ES-I3 (cell line): ENCODE measurements around the gene TBR1.
A peak's percentile ranks its signal among the peaks of the same experiment; 100 is the strongest.

Experiments used
- H3K36me3 ChIP-seq: 2 replicates; pipeline ENCODE4 v1.6.1; 2013; ENCODE audit warnings: mild to moderate bottlenecking, low read length, control low read depth, moderate library complexity; ENCODE audit not compliant: insufficient read depth
- H3K4me1 ChIP-seq: 2 replicates; pipeline ENCODE4 v1.6.1; 2013; ENCODE audit warnings: mild to moderate bottlenecking, control low read depth, low read length; ENCODE audit not compliant: insufficient read depth
- H3K9ac ChIP-seq: 2 replicates; pipeline ENCODE4 v1.6.1; 2013; ENCODE audit warnings: low read depth, mild to moderate bottlenecking, low read length, moderate library complexity
- H3K9me3 ChIP-seq: 2 replicates; pipeline ENCODE4 v1.6.1; 2013; ENCODE audit warnings: mild to moderate bottlenecking, low read length, moderate library complexity; ENCODE audit not compliant: control insufficient read depth, insufficient read depth

TBR1 gene

DNA sequence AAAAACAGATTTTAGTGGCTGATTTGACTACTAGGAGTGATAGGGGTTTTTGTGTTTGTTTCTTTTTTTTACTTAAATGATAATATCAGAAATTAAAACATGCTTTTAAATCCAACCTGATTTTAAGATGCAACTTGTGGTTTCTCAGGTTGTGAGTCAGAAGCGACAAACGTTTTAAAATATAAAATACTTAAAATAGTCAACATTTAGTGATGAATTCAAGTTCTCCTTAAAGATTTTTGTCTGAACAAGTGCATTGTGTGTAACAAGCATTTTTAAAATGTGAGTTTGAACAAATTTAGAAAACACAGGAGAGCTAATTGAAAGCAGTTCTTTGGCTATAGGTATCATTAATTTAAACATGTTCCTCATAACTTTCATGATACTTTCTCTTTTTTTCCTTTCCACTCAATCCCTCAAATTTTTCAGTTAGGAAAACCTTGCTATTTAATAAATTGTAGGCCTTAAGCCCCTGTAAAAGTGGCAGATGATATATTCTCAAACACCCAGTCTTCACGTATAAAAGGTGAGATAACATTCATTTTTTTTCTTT, 3.6 kb downstream of the TBR1 start:
- no peaks in the 10 kb centered on the region for H3K36me3 ChIP-seq
- no peaks in the 10 kb centered on the region for H3K9me3 ChIP-seq
- H3K9ac ChIP-seq = no peak overlapping the region
- peaks cover 5% of the 10 kb centered on the region; the same call in 1 of the 2 replicates for H3K4me1 ChIP-seq

DNA sequence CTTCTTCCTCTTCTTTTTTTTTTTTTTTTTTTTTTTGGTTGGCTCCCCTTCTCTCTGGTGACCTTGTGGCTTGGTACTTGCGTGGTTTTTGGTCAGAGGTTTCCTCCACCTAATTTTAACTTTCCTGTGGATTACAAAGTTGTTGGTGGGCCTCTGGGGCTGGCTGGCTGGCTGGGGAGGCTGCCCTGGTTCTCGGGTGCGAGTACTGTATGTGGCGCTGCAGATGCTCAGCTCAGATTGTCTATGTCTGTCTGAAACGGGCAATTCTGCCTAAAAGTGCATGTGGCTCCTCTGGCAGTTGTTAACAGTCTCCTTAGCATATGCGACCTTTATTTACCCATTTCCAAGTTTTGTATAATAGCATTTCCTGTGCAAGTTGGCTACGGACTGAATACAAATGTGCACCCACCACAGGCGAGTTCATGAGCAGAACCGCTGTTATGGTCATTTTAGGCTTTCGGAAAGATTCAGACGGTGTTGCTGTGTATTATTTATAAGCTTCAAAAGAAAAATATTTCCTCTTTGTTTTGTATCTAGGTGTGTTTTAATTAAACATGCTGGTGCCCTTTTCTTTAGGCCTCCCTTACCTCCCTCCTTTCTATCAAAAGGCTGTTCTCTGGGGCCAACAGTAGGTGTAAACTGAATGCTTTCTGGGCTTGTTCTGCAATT, 4.4 kb downstream of the TBR1 start:
- peaks cover 5% of the 10 kb centered on the region; the same call in 1 of the 2 replicates for H3K4me1 ChIP-seq
- H3K9ac ChIP-seq = no peak overlapping the region
- no peaks in the 10 kb centered on the region for H3K9me3 ChIP-seq
- H3K36me3 ChIP-seq = no peaks in the 10 kb centered on the region

DNA sequence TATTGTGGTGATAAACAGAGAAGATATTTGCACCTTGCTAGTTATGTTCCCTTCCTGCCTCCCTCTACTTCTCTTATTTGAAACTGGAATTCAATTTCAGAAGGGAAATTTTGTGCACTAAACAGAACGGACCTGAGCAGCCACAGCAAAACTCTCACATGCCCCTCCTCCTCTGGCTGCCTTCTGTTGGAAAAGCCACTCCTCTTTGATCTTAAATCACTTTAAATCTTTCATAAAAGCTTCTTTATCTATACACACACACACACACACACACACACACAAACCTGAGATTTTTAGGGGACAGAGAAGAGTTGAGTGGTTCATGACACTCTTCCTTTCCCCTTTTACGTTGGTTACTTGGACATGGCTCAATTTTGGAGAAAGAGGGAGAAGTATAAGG, 5.6 kb downstream of the TBR1 start:
- Histone ChIP-seq H3K4me1 (peaks cover 5% of the 10 kb centered on the region; the same call in 1 of the 2 replicates), H3K9ac (no peak overlapping the region), H3K36me3 (no peaks in the 10 kb centered on the region), H3K9me3 (no peaks in the 10 kb centered on the region)

DNA sequence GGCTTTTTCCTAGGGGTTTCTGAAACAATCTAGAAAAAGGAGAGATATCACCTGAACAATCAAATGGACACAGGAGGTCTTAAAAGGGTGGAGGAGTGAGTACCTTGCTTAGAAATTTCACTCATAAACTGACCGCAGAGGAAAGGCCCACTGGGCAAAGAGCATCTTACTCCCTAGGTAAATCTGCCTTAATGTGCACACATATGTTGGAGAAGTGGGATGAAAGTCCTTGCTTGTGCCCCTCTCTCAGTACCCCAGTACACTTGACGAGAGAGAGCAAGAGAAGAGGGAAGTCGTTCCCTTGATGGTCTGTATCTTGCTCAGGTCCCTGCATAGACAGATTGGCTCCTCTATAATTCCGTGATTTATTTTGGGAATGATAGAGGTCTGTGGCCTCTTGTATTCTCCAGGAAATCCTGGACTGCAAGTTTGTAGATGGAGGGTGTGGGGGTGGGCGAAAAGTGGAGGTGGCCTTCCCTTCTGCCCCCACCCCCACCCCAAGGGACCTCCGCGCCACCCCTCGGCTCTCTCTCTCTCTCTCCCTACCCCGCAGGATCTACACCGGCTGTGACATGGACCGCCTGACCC, 6.8 kb downstream of the TBR1 start:
- no peaks in the 10 kb centered on the region for H3K9me3 ChIP-seq
- H3K36me3 ChIP-seq = no peaks in the 10 kb centered on the region
- H3K4me1 ChIP-seq = no peaks in the 10 kb centered on the region
- H3K9ac ChIP-seq = peak overlapping the region; percentile 53; the same call in 1 of the 2 replicates

DNA sequence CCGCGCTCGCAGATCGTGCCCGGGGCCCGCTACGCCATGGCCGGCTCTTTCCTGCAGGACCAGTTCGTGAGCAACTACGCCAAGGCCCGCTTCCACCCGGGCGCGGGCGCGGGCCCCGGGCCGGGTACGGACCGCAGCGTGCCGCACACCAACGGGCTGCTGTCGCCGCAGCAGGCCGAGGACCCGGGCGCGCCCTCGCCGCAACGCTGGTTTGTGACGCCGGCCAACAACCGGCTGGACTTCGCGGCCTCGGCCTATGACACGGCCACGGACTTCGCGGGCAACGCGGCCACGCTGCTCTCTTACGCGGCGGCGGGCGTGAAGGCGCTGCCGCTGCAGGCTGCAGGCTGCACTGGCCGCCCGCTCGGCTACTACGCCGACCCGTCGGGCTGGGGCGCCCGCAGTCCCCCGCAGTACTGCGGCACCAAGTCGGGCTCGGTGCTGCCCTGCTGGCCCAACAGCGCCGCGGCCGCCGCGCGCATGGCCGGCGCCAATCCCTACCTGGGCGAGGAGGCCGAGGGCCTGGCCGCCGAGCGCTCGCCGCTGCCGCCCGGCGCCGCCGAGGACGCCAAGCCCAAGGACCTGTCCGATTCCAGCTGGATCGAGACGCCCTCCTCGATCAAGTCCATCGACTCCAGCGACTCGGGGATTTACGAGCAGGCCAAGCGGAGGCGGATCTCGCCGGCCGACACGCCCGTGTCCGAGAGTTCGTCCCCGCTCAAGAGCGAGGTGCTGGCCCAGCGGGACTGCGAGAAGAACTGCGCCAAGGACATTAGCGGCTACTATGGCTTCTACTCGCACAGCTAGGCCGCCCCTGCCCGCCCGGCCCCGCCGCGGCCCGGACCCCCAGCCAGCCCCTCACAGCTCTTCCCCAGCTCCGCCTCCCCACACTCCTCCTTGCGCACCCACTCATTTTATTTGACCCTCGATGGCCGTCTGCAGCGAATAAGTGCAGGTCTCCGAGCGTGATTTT, 7.6 kb downstream of the TBR1 start:
- H3K9ac ChIP-seq = peak overlapping the region; percentile 53
- no peaks in the 10 kb centered on the region for H3K9me3 ChIP-seq
- H3K4me1 ChIP-seq = no peaks in the 10 kb centered on the region
- H3K36me3 ChIP-seq = no peaks in the 10 kb centered on the region

DNA sequence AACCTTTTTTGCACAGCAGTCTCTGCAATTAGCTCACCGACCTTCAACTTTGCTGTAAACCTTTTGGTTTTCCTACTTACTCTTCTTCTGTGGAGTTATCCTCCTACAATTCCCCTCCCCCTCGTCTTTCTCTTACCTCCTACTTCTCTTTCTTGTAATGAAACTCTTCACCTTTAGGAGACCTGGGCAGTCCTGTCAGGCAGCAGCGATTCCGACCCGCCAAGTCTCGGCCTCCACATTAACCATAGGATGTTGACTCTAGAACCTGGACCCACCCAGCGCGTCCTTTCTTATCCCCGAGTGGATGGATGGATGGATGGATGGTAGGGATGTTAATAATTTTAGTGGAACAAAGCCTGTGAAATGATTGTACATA, 8.3 kb downstream of the TBR1 start:
- no peaks in the 10 kb centered on the region for H3K9me3 ChIP-seq
- no peaks in the 10 kb centered on the region for H3K36me3 ChIP-seq

DNA sequence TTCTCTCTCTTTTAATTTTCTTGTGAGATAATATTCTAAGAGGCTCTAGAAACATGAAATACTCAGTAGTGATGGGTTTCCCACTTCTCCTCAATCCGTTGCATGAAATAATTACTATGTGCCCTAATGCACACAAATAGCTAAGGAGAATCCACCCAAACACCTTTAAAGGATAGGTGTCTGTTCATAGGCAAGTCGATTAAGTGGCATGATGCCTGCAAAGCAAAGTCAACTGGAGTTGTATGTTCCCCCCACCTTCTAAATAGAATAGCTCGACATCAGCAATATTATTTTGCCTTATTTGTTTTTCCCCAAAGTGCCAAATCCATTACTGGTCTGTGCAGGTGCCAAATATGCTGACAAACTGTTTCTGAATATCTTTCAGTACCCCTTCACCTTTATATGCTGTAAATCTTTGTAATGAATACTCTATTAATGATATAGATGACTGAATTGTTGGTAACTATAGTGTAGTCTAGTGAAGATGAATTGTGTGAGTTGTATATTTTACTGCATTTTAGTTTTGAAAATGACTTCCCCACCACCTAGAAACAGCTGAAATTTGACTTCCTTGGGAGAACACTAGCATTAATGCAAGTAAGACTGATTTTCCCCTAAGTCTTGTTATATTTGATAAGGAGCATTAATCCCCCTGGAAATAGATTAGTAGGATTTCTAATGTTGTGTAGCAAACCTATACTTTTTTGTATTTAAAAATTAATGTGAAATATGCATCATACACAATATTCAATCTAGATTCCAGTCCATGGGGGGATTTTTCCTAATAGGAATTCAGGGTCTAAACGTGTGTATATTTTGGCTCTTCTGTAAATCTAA, 9.0 kb downstream of the TBR1 start:
- H3K9ac ChIP-seq = no peak overlapping the region
- no peaks in the 10 kb centered on the region for H3K4me1 ChIP-seq
- no peaks in the 10 kb centered on the region for H3K9me3 ChIP-seq
- H3K36me3 ChIP-seq = no peaks in the 10 kb centered on the region

More for the DNA sequence above, 8.3 kb downstream of the TBR1 start:
- no peaks in the 10 kb centered on the region for H3K4me1 ChIP-seq
- H3K9ac ChIP-seq = peak overlapping the region; percentile 53; the same call in 1 of the 2 replicates

DNA sequence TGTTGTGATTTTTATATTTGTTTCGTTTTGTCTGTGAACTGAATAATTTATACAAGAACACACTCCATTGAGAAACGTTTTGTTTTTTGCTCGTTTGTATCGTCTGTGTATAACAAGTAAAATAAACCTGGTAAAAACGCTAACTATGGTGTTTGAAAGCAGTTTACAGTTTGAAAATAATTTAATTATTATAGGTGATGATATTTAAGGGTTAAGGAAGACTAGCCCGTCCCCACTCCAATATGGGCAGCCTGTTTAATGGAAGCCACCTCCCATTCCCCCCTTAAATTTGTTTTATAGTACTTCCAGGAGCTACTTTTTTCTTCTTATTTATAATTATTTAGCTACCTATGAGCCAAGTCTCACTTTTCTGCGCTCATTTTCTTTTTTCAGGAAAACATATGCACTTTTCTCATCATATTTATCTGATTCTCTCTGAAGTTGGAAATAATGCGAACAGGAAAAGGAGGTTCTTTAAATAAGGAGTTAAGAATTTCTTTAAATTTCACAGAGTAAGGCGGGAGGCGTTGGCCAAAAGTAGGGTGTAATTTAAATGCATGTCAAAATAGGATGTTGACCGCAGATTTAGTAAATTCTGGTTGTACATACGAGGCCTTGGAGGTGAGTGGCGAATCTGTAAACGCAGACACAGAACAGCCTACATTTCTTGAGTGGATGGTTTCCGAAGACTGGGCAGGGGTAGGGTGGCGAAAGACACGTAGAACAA, 9.8 kb downstream of the TBR1 start:
- no peaks in the 10 kb centered on the region for H3K4me1 ChIP-seq
- no peak overlapping the region for H3K9ac ChIP-seq
- H3K36me3 ChIP-seq = no peaks in the 10 kb centered on the region
- H3K9me3 ChIP-seq = no peaks in the 10 kb centered on the region

DNA sequence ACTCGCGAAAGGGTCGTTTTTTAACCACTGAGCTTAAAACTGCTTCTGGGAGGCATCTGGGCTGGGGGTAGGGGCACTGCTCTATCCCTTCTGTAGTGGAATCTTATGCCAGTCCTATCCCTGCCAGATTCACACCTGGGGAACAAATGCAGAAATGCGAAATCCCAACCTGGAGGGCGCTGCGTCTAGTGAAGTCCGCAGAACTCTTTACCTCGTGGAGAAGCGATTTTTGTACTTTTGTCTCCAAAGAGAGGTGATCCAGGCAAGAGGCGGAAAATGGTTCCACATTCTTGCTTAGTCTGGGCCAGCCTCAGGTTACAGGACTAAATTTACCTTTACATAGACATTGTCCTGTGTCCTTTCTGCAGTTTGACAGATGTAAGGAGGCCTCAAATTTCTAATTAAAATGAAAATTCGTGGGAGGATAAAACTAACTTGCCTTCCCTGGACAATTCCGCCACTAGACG, 10.4 kb downstream of the TBR1 start:
- H3K36me3 ChIP-seq = no peaks in the 10 kb centered on the region
- H3K4me1 ChIP-seq = no peaks in the 10 kb centered on the region
- H3K9ac ChIP-seq = peak overlapping the region; percentile 34; the same call in 1 of the 2 replicates
- no peaks in the 10 kb centered on the region for H3K9me3 ChIP-seq

DNA sequence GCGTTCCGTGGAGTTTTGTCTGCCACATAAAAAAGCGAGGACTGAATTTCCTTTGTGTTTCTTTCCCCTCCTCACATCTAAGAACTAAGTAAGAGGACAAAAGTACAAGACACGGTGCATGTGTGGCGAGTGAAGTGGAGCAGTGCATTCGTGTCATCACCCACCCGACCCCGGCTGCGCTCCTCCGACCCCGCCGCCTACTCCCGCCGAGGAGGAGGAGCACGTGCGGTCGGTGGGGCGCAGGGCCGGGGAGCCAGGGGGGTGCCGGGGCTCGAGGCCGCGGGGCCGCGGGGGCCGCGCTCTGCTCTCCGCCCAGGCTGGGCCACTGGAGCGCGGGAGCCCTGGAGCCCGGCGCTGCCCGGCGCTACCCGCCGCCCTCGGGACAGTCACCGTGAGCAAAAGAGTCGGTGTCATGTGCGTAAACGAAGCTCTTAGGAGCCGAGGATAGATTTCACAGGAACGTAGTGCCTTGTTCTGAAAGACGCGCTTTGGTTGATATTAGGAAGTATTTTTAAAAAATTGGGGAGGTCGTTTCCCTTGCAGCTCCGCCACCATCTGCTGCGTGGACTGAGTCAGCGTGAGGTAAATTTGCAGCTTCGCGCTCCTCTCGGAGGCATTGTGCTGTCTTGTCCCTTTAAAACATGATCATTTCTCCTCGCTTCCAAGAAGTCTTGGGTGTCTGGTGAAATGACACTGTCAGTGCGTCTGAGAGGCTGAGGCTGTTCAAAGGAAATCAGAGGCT, 11.0 kb downstream of the TBR1 start:
- Histone ChIP-seq H3K4me1 (no peaks in the 10 kb centered on the region), H3K9ac (peak overlapping the region; percentile 34; the same call in 1 of the 2 replicates), H3K36me3 (no peaks in the 10 kb centered on the region), H3K9me3 (no peaks in the 10 kb centered on the region)

DNA sequence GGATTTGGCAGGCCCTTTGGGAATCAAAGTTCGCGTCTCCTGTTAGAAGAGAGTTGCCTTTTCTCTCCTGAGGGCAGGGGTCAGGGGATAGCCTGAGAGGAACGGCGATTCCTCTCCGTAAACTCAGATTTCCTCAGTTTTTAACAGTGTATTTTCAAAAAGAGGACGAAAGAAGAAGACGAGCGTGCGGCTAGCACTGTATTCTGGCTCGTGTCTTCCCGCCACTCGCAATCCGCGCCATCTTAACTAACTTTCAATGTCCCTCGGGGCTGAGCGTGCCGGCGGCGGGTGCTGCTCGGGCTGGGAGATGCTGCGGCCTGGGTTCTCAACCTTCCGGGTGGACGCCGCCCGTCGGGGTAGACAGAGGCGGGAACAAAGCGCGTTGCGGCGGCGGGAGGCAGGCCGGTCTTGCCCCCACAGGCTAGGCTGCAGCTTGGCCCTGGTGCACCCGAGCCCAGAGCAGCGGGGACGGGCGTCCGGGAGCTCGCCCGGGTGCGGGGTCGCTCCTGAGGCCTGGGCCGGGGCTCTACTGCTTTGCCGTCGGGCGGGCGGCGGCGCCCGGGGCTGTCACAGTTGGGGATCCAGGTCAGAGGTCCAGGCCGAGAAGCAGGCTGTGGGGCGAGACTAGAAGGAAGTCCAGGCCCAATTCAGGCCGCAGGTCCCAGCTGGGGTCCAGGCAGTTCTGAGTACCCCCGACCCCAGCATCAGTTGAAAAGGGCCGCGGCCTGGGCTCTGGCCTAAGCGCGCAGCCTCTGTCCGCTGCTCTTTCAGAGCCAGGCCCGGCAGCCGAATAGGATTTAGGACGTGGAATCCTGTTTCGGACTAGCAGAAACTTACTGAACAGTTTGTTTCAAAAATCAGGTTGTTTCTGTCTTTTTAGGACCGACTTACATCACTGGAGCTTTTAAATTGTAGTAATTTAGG, 11.8 kb downstream of the TBR1 start:
- H3K4me1 ChIP-seq = no peaks in the 10 kb centered on the region
- H3K9ac ChIP-seq = peak overlapping the region; percentile 34; the same call in 1 of the 2 replicates
- no peaks in the 10 kb centered on the region for H3K36me3 ChIP-seq
- H3K9me3 ChIP-seq = no peaks in the 10 kb centered on the region

DNA sequence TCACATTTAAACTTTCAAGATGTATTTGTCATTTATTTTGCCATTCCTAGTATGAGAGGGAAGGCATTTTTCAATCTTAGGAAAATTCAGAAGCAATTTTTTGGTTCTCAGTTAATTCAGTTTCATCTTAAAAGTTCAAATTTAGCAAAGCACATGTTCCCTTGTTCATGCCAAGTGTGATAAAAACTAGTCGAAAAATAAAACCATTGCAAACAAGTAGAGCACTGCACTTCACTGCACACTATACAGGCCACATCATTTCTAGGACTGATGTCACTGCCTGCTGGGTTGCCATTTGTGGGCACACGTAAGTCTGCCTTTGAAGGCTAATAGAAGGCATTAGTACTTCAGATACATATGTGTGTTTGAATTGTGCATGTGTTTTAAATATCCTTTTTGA, 14.3 kb downstream of the TBR1 start:
- Histone ChIP-seq H3K9me3 (no peaks in the 10 kb centered on the region; the same call in 1 of the 2 replicates), H3K9ac (no peak overlapping the region), H3K36me3 (no peaks in the 10 kb centered on the region), H3K4me1 (no peaks in the 10 kb centered on the region)
